CD4-positive, alpha-beta T cell treated with Interleukin-6 for 4 hours (primary cell): ENCODE results near the gene VAV1.
"Not testable (repeated sequence)": the region's sequence is repeated elsewhere in the genome, so short reads cannot be mapped to it uniquely, and the experiment has no call there.

Experiments used
- DNase-seq: peaks from one replicate; pipeline ENCODE4 v3.0.0-alpha.2; 2020; ENCODE audit warnings: mixed read lengths

Gene VAV1

GRCh38 chr19:6737873-6738786, 34.4 kb upstream of the VAV1 start:
- peak; percentile 83 for DNase-seq

GRCh38 chr19:6738787-6739389, 33.6 kb upstream of the VAV1 start:
- DNase-seq: peak; percentile 26

GRCh38 chr19:6739390-6739882, 33.1 kb upstream of the VAV1 start, which contains the start of gene TRIP10:
TRIP10 (plus strand) TSS chr19:6739680; CDS start chr19:6739762, 82 bp downstream.
- peak; percentile 84 for DNase-seq

GRCh38 chr19:6739883-6740588, 32.5 kb upstream of the VAV1 start:
- peak; percentile 9 for DNase-seq

GRCh38 chr19:6740589-6741343, 31.7 kb upstream of the VAV1 start:
- DNase-seq: peak; percentile 25

GRCh38 chr19:6743066-6743465, 29.4 kb upstream of the VAV1 start:
- DNase-seq: no peak

GRCh38 chr19:6743714-6744380, 28.7 kb upstream of the VAV1 start:
- DNase-seq: no peak

GRCh38 chr19:6744381-6745301, 27.9 kb upstream of the VAV1 start:
- no peak for DNase-seq

- DNase-seq: no peak
Measured at GRCh38 chr19:6745965-6746364, 26.5 kb upstream of the VAV1 start.

GRCh38 chr19:6748543-6748942, 24.0 kb upstream of the VAV1 start:
- DNase-seq: not testable (repeated sequence)

- DNase-seq: no peak
Measured at GRCh38 chr19:6750062-6750461, 22.4 kb upstream of the VAV1 start.

- DNase-seq: no peak
Measured at GRCh38 chr19:6751189-6751588, 21.3 kb upstream of the VAV1 start.

GRCh38 chr19:6752256-6753177, 20.0 kb upstream of the VAV1 start:
- DNase-seq: no peak

- peak; percentile 79 for DNase-seq
Measured at GRCh38 chr19:6753178-6754031, 19.1 kb upstream of the VAV1 start.

- DNase-seq: no peak
Measured at GRCh38 chr19:6754136-6754535, 18.4 kb upstream of the VAV1 start.

GRCh38 chr19:6754653-6755463, 17.6 kb upstream of the VAV1 start:
- DNase-seq: no peak

- DNase-seq: no peak
Measured at GRCh38 chr19:6760606-6761005, 11.9 kb upstream of the VAV1 start.
